DLD1 (cell line): Measurements from ENCODE around the gene BACE2.
"Not testable (repeated sequence)": the region's sequence is repeated elsewhere in the genome, so short reads cannot be mapped to it uniquely, and the experiment has no call there.

ENCODE experiments used
- in situ Hi-C: cut with HindIII; loops from 2 replicates; pipeline ENCODE4 v1.10.0; 2017; ENCODE audit warnings: low sequenced_read_pairs

BACE2 gene

GRCh38 chr21:41236352-41236973 lies 68.5 kb downstream of the BACE2 start:
- in situ Hi-C loops = no loop called here

GRCh38 chr21:41238081-41238796 lies 70.3 kb downstream of the BACE2 start:
- in situ Hi-C loops = not testable (repeated sequence)

GRCh38 chr21:41240040-41240439 lies 72.1 kb downstream of the BACE2 start:
- in situ Hi-C loops = no loop called here

- in situ Hi-C loops = no loop called here
These were observed 73.4 kb downstream of the BACE2 start for GRCh38 chr21:41241341-41241740.

- in situ Hi-C loops = no loop called here
These were observed 74.4 kb downstream of the BACE2 start for GRCh38 chr21:41242238-41242829.

- in situ Hi-C loops = no loop called here
These were observed 75.1 kb downstream of the BACE2 start for GRCh38 chr21:41243107-41243506.

GRCh38 chr21:41244266-41244880 lies 76.4 kb downstream of the BACE2 start:
- in situ Hi-C loops = not testable (repeated sequence)

- in situ Hi-C loops = no loop called here
These were observed 77.7 kb downstream of the BACE2 start for GRCh38 chr21:41245509-41246135.

- in situ Hi-C loops = no loop called here
These were observed 78.8 kb downstream of the BACE2 start for GRCh38 chr21:41246808-41247207.

GRCh38 chr21:41247561-41248545 lies 79.9 kb downstream of the BACE2 start:
- in situ Hi-C loops = no loop called here

- in situ Hi-C loops = no loop called here
These were observed 81.5 kb downstream of the BACE2 start for GRCh38 chr21:41249476-41249875.

- in situ Hi-C loops = no loop called here
These were observed 82.6 kb downstream of the BACE2 start for GRCh38 chr21:41250519-41250918.

- in situ Hi-C loops = no loop called here
These were observed 84.1 kb downstream of the BACE2 start for GRCh38 chr21:41251961-41252642.

- in situ Hi-C loops = no loop called here
These were observed 86.2 kb downstream of the BACE2 start for GRCh38 chr21:41254090-41254700.

- in situ Hi-C loops = no loop called here
These were observed 87.2 kb downstream of the BACE2 start for GRCh38 chr21:41255190-41255589.

- in situ Hi-C loops = not testable (repeated sequence)
These were observed 88.3 kb downstream of the BACE2 start for GRCh38 chr21:41256231-41256630.

- in situ Hi-C loops = no loop called here
These were observed 89.1 kb downstream of the BACE2 start for GRCh38 chr21:41256771-41257702.

- in situ Hi-C loops = no loop called here
These were observed 90.7 kb downstream of the BACE2 start for GRCh38 chr21:41258617-41259016.
